Tibial artery (tissue), 4 donors: Measurements from ENCODE around the gene DTNA.

Source experiments
- DNase-seq, 2 donors: peaks; one replicate each; pipeline ENCODE4 v3.0.0-alpha.2; 2019
- H3K27ac ChIP-seq, 2 donors: fragments of 200-600 bp; sonication (generic) in 1 of 2; 1 replicate in 1 of 2; 2 replicates in 1 of 2; pipeline ENCODE4 v1.5.1; 2018 to 2019; ENCODE audit warnings: mild to moderate bottlenecking in 1 of 2
- H3K27me3 ChIP-seq, 2 donors: fragments of 200-600 bp; sonication (generic) in 1 of 2; one replicate each; pipeline versions ENCODE4 v1.5.1 to v1.6.0; 2016 to 2019
- H3K36me3 ChIP-seq, 3 donors: fragments of 200-600 bp; sonication (generic) in 2 of 3; one replicate each; pipeline ENCODE4 v1.5.1; 2016 to 2019; ENCODE audit warnings: mild to moderate bottlenecking in 2 of 3
- H3K4me1 ChIP-seq, 4 donors: fragments of 200-600 bp; sonication (generic) in 2 of 4; 1 replicate in 3 of 4; 2 replicates in 1 of 4; pipeline ENCODE4 v1.5.1; 2016 to 2019
- H3K4me3 ChIP-seq, 2 donors: fragments of 200-600 bp; sonication (generic) in 1 of 2; 1 replicate in 1 of 2; 2 replicates in 1 of 2; pipeline ENCODE4 v1.5.1; 2018 to 2019; ENCODE audit warnings: mild to moderate bottlenecking in 2 of 2
- H3K9me3 ChIP-seq, 3 donors: fragments of 200-600 bp; sonication (generic) in 1 of 3; one replicate each; pipeline ENCODE4 v1.5.1; 2016 to 2019
- CTCF ChIP-seq, 2 experiments: fragments of 200-600 bp in 1 of 2; fragments of 450-650 bp in 1 of 2; IDR thresholded peaks; one replicate each; pipeline ENCODE4 v1.5.1; 2017 to 2019; ENCODE audit warnings: antibody characterized with exemption in 2 of 2, mild to moderate bottlenecking in 1 of 2, moderate library complexity in 1 of 2
- intact Hi-C: fragments of 100-400 bp; cut with DNase I; formaldehyde crosslinking; loops from one replicate; pipeline ENCODE4 v1.15.0; 2023; ENCODE audit warnings: low total_unique reads

Gene DTNA

GRCh38 chr18:34844732-34845459 is 134.8 kb downstream of the DTNA start:
- no peak for TF ChIP-seq CTCF (IDR thresholded peaks at IDR 0.05)
- Histone ChIP-seq H3K27me3 (no peaks in the 10 kb centered on the region), H3K9me3 (no peaks in the 10 kb centered on the region), H3K36me3 (peaks cover 16 to 25% (median 20%) of the 10 kb centered on the region in 3 donors), H3K27ac (no peak overlapping the region), H3K4me1 (peaks cover 0 to 5% (median 0%) of the 10 kb centered on the region in 4 donors), H3K4me3 (no peak overlapping the region)
- DNase-seq = no peak
- intact Hi-C loops = no loop called here

DNA sequence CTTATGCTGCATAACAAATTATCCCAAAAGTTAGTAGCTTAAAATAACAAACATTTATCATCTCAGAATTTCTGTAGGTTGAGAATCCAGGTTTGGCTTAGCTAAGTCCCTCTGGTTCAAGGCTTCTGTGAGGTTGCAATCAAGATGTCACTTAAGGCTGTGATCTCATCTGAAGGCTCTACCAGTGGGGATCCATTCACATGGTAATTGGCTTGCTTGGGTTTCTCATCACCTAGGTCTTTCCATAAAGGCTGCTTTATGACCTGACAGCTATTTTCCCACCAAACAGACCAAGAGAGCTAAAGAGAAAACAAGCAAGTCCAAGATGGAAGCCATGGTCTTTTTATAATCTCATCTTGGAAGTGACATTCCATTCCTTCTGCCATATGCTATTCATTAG is 137.3 kb downstream of the DTNA start:
- H3K27me3 ChIP-seq = no peaks in the 10 kb centered on the region
- DNase-seq = no peak
- peaks cover 26 to 46% (median 30%) of the 10 kb centered on the region in 3 donors for H3K36me3 ChIP-seq
- H3K27ac ChIP-seq = no peak overlapping the region
- H3K9me3 ChIP-seq = no peaks in the 10 kb centered on the region
- intact Hi-C loops = no loop called here
- TF ChIP-seq CTCF (IDR thresholded peaks at IDR 0.05) = no peak
- H3K4me3 ChIP-seq = no peak overlapping the region
- H3K4me1 ChIP-seq = no peaks in the 10 kb centered on the region

- no peak for DNase-seq
Measured at GRCh38 chr18:34848156-34848555, 138.1 kb downstream of the DTNA start.

GRCh38 chr18:34848695-34849094 is 138.6 kb downstream of the DTNA start:
- no peaks in the 10 kb centered on the region for H3K4me1 ChIP-seq
- intact Hi-C loops = no loop called here
- no peak for DNase-seq
- no peaks in the 10 kb centered on the region for H3K9me3 ChIP-seq
- peaks cover 30 to 53% (median 33%) of the 10 kb centered on the region in 3 donors for H3K36me3 ChIP-seq
- no peaks in the 10 kb centered on the region for H3K27me3 ChIP-seq
- no peak for TF ChIP-seq CTCF (IDR thresholded peaks at IDR 0.05)
- H3K4me3 ChIP-seq = no peak overlapping the region
- H3K27ac ChIP-seq = no peak overlapping the region

More at GRCh38 chr18:34848156-34848555, 138.1 kb downstream of the DTNA start:
- intact Hi-C loops = no loop called here
- no peak overlapping the region for H3K27ac ChIP-seq
- H3K4me1 ChIP-seq = no peaks in the 10 kb centered on the region
- H3K9me3 ChIP-seq = no peaks in the 10 kb centered on the region
- TF ChIP-seq CTCF (IDR thresholded peaks at IDR 0.05) = no peak
- H3K4me3 ChIP-seq = no peak overlapping the region
- no peaks in the 10 kb centered on the region for H3K27me3 ChIP-seq
- H3K36me3 ChIP-seq = peaks cover 30 to 53% (median 33%) of the 10 kb centered on the region in 3 donors

GRCh38 chr18:34857320-34857719 is 147.2 kb downstream of the DTNA start:
- H3K9me3 ChIP-seq = no peaks in the 10 kb centered on the region
- peaks cover 25 to 41% (median 38%) of the 10 kb centered on the region in 3 donors for H3K36me3 ChIP-seq
- DNase-seq = no peak
- no peak overlapping the region for H3K4me3 ChIP-seq
- no peaks in the 10 kb centered on the region for H3K4me1 ChIP-seq
- intact Hi-C loops = no loop called here
- TF ChIP-seq CTCF (IDR thresholded peaks at IDR 0.05) = no peak
- H3K27me3 ChIP-seq = no peaks in the 10 kb centered on the region
- no peak overlapping the region for H3K27ac ChIP-seq
